ENCODE measurements around the gene IL5RA.

DNA sequence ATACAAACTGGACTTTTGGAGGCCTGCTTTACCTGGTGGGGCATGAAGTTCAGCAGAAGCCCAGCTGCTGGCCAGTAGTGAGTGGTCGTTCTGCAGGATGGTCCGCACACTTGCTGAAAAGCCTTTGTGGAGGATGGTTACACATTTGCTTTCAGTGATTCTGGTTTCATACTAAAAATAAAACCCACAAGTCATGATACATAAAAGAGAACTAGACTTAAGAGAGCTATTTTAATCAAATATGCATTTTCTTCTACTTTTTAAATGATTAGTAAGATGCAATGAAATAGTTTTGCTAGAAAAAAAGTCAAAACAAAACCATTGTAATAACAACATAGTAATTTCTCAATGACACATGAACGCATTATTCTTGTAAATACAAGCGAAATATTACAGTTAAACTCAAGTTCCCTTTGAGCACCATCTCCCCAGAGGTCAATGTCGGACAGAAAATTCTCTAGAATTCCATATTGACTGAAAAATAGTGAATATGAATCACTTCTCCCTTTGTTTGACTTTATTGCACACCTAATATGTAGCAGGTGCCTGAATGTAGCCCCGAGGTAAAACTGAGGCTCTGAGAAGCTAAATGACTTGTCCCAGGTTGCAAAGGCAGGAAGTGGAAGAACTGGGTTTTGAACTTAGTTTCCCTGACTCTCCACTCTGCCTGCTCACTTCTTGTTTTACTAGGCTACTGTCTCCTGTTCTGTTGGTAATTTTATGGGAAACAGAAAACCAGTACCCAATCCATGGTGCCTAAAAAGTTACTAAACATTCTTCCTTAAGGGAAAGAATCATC is 8.3 kb downstream of the IL5RA start:
- TF ChIP-seq RBBP5 (conservative IDR thresholded peaks at IDR 0.05) (no peak), POLR2A (IDR thresholded peaks at IDR 0.05; ENCODE audit: low read depth, low read length) (no peak), MAX (IDR thresholded peaks at IDR 0.05; ENCODE audit: low read depth, low read length) (no peak), RAD21 (IDR thresholded peaks at IDR 0.05; ENCODE audit: insufficient read depth, low read depth, low read length) (no peak)
- TF ChIP-seq, protein P1, sequence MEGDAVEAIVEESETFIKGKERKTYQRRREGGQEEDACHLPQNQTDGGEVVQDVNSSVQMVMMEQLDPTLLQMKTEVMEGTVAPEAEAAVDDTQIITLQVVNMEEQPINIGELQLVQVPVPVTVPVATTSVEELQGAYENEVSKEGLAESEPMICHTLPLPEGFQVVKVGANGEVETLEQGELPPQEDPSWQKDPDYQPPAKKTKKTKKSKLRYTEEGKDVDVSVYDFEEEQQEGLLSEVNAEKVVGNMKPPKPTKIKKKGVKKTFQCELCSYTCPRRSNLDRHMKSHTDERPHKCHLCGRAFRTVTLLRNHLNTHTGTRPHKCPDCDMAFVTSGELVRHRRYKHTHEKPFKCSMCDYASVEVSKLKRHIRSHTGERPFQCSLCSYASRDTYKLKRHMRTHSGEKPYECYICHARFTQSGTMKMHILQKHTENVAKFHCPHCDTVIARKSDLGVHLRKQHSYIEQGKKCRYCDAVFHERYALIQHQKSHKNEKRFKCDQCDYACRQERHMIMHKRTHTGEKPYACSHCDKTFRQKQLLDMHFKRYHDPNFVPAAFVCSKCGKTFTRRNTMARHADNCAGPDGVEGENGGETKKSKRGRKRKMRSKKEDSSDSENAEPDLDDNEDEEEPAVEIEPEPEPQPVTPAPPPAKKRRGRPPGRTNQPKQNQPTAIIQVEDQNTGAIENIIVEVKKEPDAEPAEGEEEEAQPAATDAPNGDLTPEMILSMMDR (IDR thresholded peaks at IDR 0.05 in 2 of 3, conservative IDR thresholded peaks at IDR 0.05 in 1 of 3; ENCODE audit: control insufficient read depth in 2 of 3, extremely low read depth in 1 of 3, insufficient read depth in 1 of 3, low read depth in 3 of 3, low read length in 3 of 3), result no peak

Measured in GM12878 (cell line).